Measurements from ENCODE around the gene KLF13. TPM values are rescaled to one million over a fixed set of nuclear protein-coding genes. Genes with fewer than 3 reads are reported as not detected.

KLF13 gene
- total and polyA plus RNA-seq, 10 of the 15 experiments (the other 5 are each of a cell fraction or from before 2014, with no cell fraction given), result 20.3 to 109 (median 51.4) TPM

GRCh38 chr15:31358163-31358562, 31.5 kb downstream of the KLF13 start:
- ChIA-PET POLR2A (interaction anchor here (1.1 to 1.5 kb wide), 3 partner anchors 8 to 28 kb away, joined by 3 to 6 read pairs (median 4); no protein-coding TSS in a partner anchor), CTCF (interaction anchor here (0.9 to 2.1 kb wide), 2 partner anchors 9 to 77 kb away, joined by 5 to 8 read pairs; no protein-coding TSS in a partner anchor), SMC1A (ENCODE audit: uncharacterized antibody, unreplicated experiment) (interaction anchor here (1.0 to 4.0 kb wide), 4 partner anchors 9 to 80 kb away, joined by 3 to 20 read pairs (median 8); no protein-coding TSS in a partner anchor), RAD21 (ENCODE audit: unreplicated experiment) (interaction anchor here (1.9 kb wide), 1 partner anchor 77 kb away, joined by 7 read pairs; no protein-coding TSS in a partner anchor)
- ATAC-seq, result no peak
- no peak overlapping the region for H3K9ac ChIP-seq (ENCODE audit: control insufficient read depth, insufficient read depth, low read length)
- no peak overlapping the region for H2AFZ ChIP-seq (ENCODE audit: control insufficient read depth, low read depth, low read length)
- no peak overlapping the region for H3K4me2 ChIP-seq (ENCODE audit: control insufficient read depth, insufficient read depth)
- no peak for DNase-seq (ENCODE audit: low read depth, low spot score)
- intact Hi-C loops (cut with micrococcal nuclease; ENCODE audit: unreplicated experiment) (no loop called here), in situ Hi-C loops (cut with MboI) (no loop called here)
- no peaks in the 10 kb centered on the region for H3K27me3 ChIP-seq (replicated peaks in 1 of 2; ENCODE audit: control insufficient read depth in 2 of 2, insufficient read depth in 2 of 2, low read length in 1 of 2)
- TF ChIP-seq PAX5 (IDR thresholded peaks at IDR 0.05; ENCODE audit: borderline replicate concordance, low read depth, low read length) (no peak), REST (IDR thresholded peaks at IDR 0.05; ENCODE audit: low read depth, low read length) (no peak), ASH2L (IDR thresholded peaks at IDR 0.05; ENCODE audit: borderline replicate concordance, low read depth) (no peak), HDAC2 (IDR thresholded peaks at IDR 0.05) (no peak)
- WGBS (ENCODE audit: insufficient coverage, insufficient replicate concordance, low lambda C conversion rate, missing lambda C conversion rate), result 85% methylated on average over 3 of the region's 3 CpGs
- H3K4me1 ChIP-seq (ENCODE audit: control insufficient read depth, insufficient read depth, low read length), result peaks cover 86% of the 10 kb centered on the region
- H3K36me3 ChIP-seq (ENCODE audit: control insufficient read depth in 2 of 2, insufficient read depth in 2 of 2, low read length in 1 of 2), result peaks cover 11 to 25% of the 10 kb centered on the region in 2 experiments
- H4K20me1 ChIP-seq (ENCODE audit: control insufficient read depth, insufficient read depth), result no peaks in the 10 kb centered on the region
- no peak for FAIRE-seq
- H3K27ac ChIP-seq (ENCODE audit: control insufficient read depth, insufficient read depth), result no peak overlapping the region
- H3K9me3 ChIP-seq (replicated peaks; ENCODE audit: control insufficient read depth, insufficient read depth, low read length), result no peaks in the 10 kb centered on the region; the same call in 2 of the 3 replicates
- no TSS peak for BruUV-seq (replicated peaks)
- H3K4me3 ChIP-seq, result no peak overlapping the region
- H3K79me2 ChIP-seq (ENCODE audit: control insufficient read depth, insufficient read depth, low read length), result peaks cover 96% of the 10 kb centered on the region
